GM12878 (cell line): ENCODE results near the gene TRIM9. TPM values are rescaled to one million over a fixed set of nuclear protein-coding genes. Genes with fewer than 3 reads are reported as not detected.

ENCODE experiments used
- ATAC-seq: fragments of 200-7000 bp; cut with Tn5 transposase; 3 replicates; pipeline ENCODE4 v1.9.1; 2020; ENCODE audit warnings: mild to moderate bottlenecking, moderate library complexity
- BruUV-seq: library from RNA; stranded (reverse); fragments of 400-500 nt; replicated peaks from 2 replicates; lab custom pipeline; 2021; lab: Mats Ljungman, UMichigan
- CTCF ChIA-PET: fragments of 300-600 bp; sonication (Branson Sonifier 250); formaldehyde crosslinking; extraction: SDS; loops from one replicate; lab custom pipeline; 2021; ENCODE audit warnings: inconsistent platforms; lab: Yijun Ruan, JAX
- POLR2A ChIA-PET: fragments of 350-600 bp; formaldehyde crosslinking; extraction: SDS; loops from one replicate; lab custom pipeline; 2021; ENCODE audit warnings: inconsistent platforms; lab: Charles Lee
- RAD21 ChIA-PET: fragments of 300-600 bp; sonication (Branson Sonifier 250); formaldehyde crosslinking; loops from one replicate; lab custom pipeline; 2023; ENCODE audit warnings: antibody characterized with exemption; ENCODE audit not compliant: unreplicated experiment; lab: Charles Lee
- SMC1A ChIA-PET: fragments of 300-600 bp; sonication (Branson Sonifier 250); formaldehyde crosslinking; loops from one replicate; lab custom pipeline; 2023; ENCODE audit not compliant: unreplicated experiment, uncharacterized antibody; lab: Charles Lee
- DNase-seq: peaks from one replicate; pipeline ENCODE4 v3.0.0-alpha.2; 2011; ENCODE audit warnings: low read depth, low spot score
- FAIRE-seq: peaks from 3 replicates; lab custom pipeline; 2011; peaks lifted over from hg19 to GRCh38; lab: Jason Lieb, UNC
- H2AFZ ChIP-seq: 2 replicates; pipeline ENCODE4 v1.6.0; 2011; ENCODE audit warnings: low read depth, low read length, control low read depth; ENCODE audit not compliant: control insufficient read depth
- H3K27ac ChIP-seq: 2 replicates; pipeline ENCODE4 v1.5.1; 2011; ENCODE audit warnings: control low read depth; ENCODE audit not compliant: control insufficient read depth, insufficient read depth
- H3K27me3 ChIP-seq, 2 experiments: replicated peaks in 1 of 2; 2 replicates each; pipeline versions ENCODE4 v1.6.0 to v1.6.1; 2011; ENCODE audit warnings: low read length in 1 of 2; ENCODE audit not compliant: control insufficient read depth in 2 of 2, insufficient read depth in 2 of 2
- H3K36me3 ChIP-seq, 2 experiments: 2 replicates each; pipeline ENCODE4 v1.5.1; 2011; ENCODE audit warnings: low read length in 1 of 2; ENCODE audit not compliant: control insufficient read depth in 2 of 2, insufficient read depth in 2 of 2
- H3K4me1 ChIP-seq: 2 replicates; pipeline ENCODE4 v1.6.1; 2011; ENCODE audit warnings: mild to moderate bottlenecking, low read length, moderate library complexity, mixed read lengths; ENCODE audit not compliant: control insufficient read depth, insufficient read depth
- H3K4me2 ChIP-seq: 2 replicates; pipeline ENCODE4 v1.6.0; 2011; ENCODE audit warnings: control low read depth; ENCODE audit not compliant: control insufficient read depth, insufficient read depth
- H3K4me3 ChIP-seq: fragments of 200-600 bp; sonication (generic); 2 replicates; pipeline ENCODE4 v1.5.1; 2016
- H3K79me2 ChIP-seq: 2 replicates; pipeline ENCODE4 v1.6.0; 2011; ENCODE audit warnings: low read length; ENCODE audit not compliant: control insufficient read depth, insufficient read depth
- H3K9ac ChIP-seq: 2 replicates; pipeline ENCODE4 v1.8.0; 2011; ENCODE audit warnings: low read length, control low read depth, mixed read lengths; ENCODE audit not compliant: control insufficient read depth, insufficient read depth
- H3K9me3 ChIP-seq: replicated peaks from 3 replicates; pipeline ENCODE4 v1.5.1; 2011; ENCODE audit warnings: mild to moderate bottlenecking, low read length; ENCODE audit not compliant: control insufficient read depth, insufficient read depth
- H4K20me1 ChIP-seq: 2 replicates; pipeline ENCODE4 v1.6.0; 2011; ENCODE audit not compliant: control insufficient read depth, insufficient read depth
- BRCA1 ChIP-seq: IDR thresholded peaks from 2 replicates; pipeline ENCODE4 v1.6.1; 2011; ENCODE audit warnings: low read depth, low read length, improper control_type of control experiment
- E4F1 ChIP-seq: fragments of 450-650 bp; IDR thresholded peaks from 2 replicates; pipeline ENCODE4 v1.6.1; 2018; ENCODE audit warnings: borderline replicate concordance, mild to moderate bottlenecking; ENCODE audit not compliant: partially characterized antibody
- MEF2A ChIP-seq: IDR thresholded peaks from 2 replicates; pipeline ENCODE4 v1.6.1; 2011; ENCODE audit warnings: low read depth, mild to moderate bottlenecking, low read length, moderate library complexity; ENCODE audit not compliant: insufficient read depth
- MTA3 ChIP-seq: IDR thresholded peaks from 2 replicates; pipeline ENCODE4 v1.6.1; 2012; ENCODE audit warnings: low read length, inconsistent platforms, borderline replicate concordance
- NFYA ChIP-seq: IDR thresholded peaks from 2 replicates; pipeline ENCODE4 v1.6.1; 2011; ENCODE audit warnings: low read depth, mild to moderate bottlenecking, low read length, improper control_type of control experiment, borderline replicate concordance
- PAX5 ChIP-seq: IDR thresholded peaks from 2 replicates; pipeline ENCODE4 v1.6.1; 2011; ENCODE audit warnings: low read depth, low read length, borderline replicate concordance
- RELA ChIP-seq: fragments of 450-650 bp; IDR thresholded peaks from 2 replicates; pipeline ENCODE4 v1.8.0; 2014; ENCODE audit warnings: borderline replicate concordance; ENCODE audit not compliant: partially characterized antibody
- SMC3 ChIP-seq: IDR thresholded peaks from 2 replicates; pipeline ENCODE4 v1.6.1; 2011; ENCODE audit warnings: low read length, improper control_type of control experiment, borderline replicate concordance
- ZNF217 ChIP-seq: fragments of 450-650 bp; IDR thresholded peaks from 2 replicates; pipeline ENCODE4 v1.6.1; 2017; ENCODE audit warnings: antibody characterized with exemption, mild to moderate bottlenecking
- WGBS: methylation state at CpG from one replicate; pipeline ENCODE4 v1.1.6; 2016; ENCODE audit warnings: low lambda C conversion rate; ENCODE audit not compliant: insufficient replicate concordance, insufficient coverage; ENCODE audit errors: missing lambda C conversion rate; 5-methylcytosine and 5-hydroxymethylcytosine counted together
- in situ Hi-C: fragments of 300-500 bp; cut with MboI; formaldehyde crosslinking; loops from 9 replicates; pipeline ENCODE4 v1.14.3; 2018; ENCODE audit warnings: mixed read lengths
- intact Hi-C: fragments of 100-400 bp; cut with micrococcal nuclease; formaldehyde crosslinking; loops from one replicate; pipeline ENCODE4 v1.14.2; 2022; ENCODE audit not compliant: unreplicated experiment
- polyA plus RNA-seq, 11 experiments: library from polyadenylated mRNA; depleted of rRNA in 4 of 11; unstranded in 6 of 11; stranded (reverse) in 5 of 11; fragments of >200 nt; fragmentation: Nextera tagmentation in 4 of 11; fragmentation: Illumina TruSeq in 1 of 11; extraction: Ambion mirVana in 4 of 11; extraction: Trizol in 1 of 11; gene quantifications; 1 replicate in 1 of 11; 2 replicates in 10 of 11; pipeline versions ENCODE4 v1.2.1 to v1.2.3, GENCODE V29; 2011 to 2016; ENCODE audit warnings: inconsistent platforms in 2 of 11, missing spikeins in 2 of 11, low read depth in 1 of 11
- total RNA-seq, 4 experiments: library from RNA; depleted of rRNA in 3 of 4; stranded (reverse); fragments of >200 nt in 3 of 4; fragmentation: Illumina TruSeq in 1 of 4; extraction: Trizol in 1 of 4; gene quantifications; 2 replicates each; pipeline versions ENCODE4 v1.2.1 to v1.2.3, GENCODE V29; 2013 to 2021
- TF ChIP-seq, protein P1 (sequence below): fragments of 450-650 bp; IDR thresholded peaks from 2 replicates; pipeline ENCODE4 v1.6.1; 2017; ENCODE audit warnings: mild to moderate bottlenecking, moderate library complexity

Gene TRIM9
- total and polyA plus RNA-seq, 10 of the 15 experiments (the other 5 are each of a cell fraction or from before 2014, with no cell fraction given), result 0.04 to 0.18 (median 0.11) TPM; not detected in 2

- FAIRE-seq, result no peak
- 26% methylated on average over 1 of the region's 1 CpG for WGBS
- Histone ChIP-seq H2AFZ (no peak overlapping the region), H3K79me2 (no peaks in the 10 kb centered on the region), H3K4me1 (no peaks in the 10 kb centered on the region), H3K4me2 (no peak overlapping the region), H3K27me3 (no peaks in the 10 kb centered on the region), H3K36me3 (no peaks in the 10 kb centered on the region), H3K27ac (no peak overlapping the region), H3K9me3 (no peaks in the 10 kb centered on the region), H4K20me1 (no peaks in the 10 kb centered on the region), H3K9ac (no peak overlapping the region), H3K4me3 (no peak overlapping the region)
- ATAC-seq, result no peak
- intact Hi-C loops (no loop called here), in situ Hi-C loops (no loop called here)
- CTCF ChIA-PET, result no interaction called here
- TF ChIP-seq PAX5, result no peak
- TF ChIP-seq SMC3, result no peak
- no peak for TF ChIP-seq BRCA1
- no peak for TF ChIP-seq E4F1
- no peak for TF ChIP-seq NFYA
- TF ChIP-seq RELA, result no peak
- no peak for TF ChIP-seq MEF2A
- no peak for TF ChIP-seq MTA3
- TF ChIP-seq ZNF217, result no peak
- TF ChIP-seq, protein P1, sequence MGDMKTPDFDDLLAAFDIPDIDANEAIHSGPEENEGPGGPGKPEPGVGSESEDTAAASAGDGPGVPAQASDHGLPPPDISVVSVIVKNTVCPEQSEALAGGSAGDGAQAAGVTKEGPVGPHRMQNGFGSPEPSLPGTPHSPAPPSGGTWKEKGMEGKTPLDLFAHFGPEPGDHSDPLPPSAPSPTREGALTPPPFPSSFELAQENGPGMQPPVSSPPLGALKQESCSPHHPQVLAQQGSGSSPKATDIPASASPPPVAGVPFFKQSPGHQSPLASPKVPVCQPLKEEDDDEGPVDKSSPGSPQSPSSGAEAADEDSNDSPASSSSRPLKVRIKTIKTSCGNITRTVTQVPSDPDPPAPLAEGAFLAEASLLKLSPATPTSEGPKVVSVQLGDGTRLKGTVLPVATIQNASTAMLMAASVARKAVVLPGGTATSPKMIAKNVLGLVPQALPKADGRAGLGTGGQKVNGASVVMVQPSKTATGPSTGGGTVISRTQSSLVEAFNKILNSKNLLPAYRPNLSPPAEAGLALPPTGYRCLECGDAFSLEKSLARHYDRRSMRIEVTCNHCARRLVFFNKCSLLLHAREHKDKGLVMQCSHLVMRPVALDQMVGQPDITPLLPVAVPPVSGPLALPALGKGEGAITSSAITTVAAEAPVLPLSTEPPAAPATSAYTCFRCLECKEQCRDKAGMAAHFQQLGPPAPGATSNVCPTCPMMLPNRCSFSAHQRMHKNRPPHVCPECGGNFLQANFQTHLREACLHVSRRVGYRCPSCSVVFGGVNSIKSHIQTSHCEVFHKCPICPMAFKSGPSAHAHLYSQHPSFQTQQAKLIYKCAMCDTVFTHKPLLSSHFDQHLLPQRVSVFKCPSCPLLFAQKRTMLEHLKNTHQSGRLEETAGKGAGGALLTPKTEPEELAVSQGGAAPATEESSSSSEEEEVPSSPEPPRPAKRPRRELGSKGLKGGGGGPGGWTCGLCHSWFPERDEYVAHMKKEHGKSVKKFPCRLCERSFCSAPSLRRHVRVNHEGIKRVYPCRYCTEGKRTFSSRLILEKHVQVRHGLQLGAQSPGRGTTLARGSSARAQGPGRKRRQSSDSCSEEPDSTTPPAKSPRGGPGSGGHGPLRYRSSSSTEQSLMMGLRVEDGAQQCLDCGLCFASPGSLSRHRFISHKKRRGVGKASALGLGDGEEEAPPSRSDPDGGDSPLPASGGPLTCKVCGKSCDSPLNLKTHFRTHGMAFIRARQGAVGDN, result no peak
- BruUV-seq, result no TSS peak
- DNase-seq, result no peak
- SMC1A ChIA-PET, result no interaction called here
- RAD21 ChIA-PET, result no interaction called here
- POLR2A ChIA-PET, result no interaction called here
These were observed 15.8 kb downstream of the TRIM9 start for GRCh38 chr14:51079085-51079484.
